ENCODE results near the gene PACS1. TPM values are rescaled to one million over a fixed set of nuclear protein-coding genes. Genes with fewer than 3 reads are reported as not detected.

The PACS1 gene
- total RNA-seq, 3 donors from 2014 or later (not counting 1 experiment from before 2014, with no cell fraction given), result 176 to 204 (median 186) TPM

- Histone ChIP-seq H3K4me1 (ENCODE audit: control insufficient read depth, insufficient read depth, low read length) (peaks cover 13% of the 10 kb centered on the region), H3K27me3 (ENCODE audit: control insufficient read depth, insufficient read depth, low read length) (no peaks in the 10 kb centered on the region), H3K36me3 (ENCODE audit: control insufficient read depth, insufficient read depth, low read length) (peaks cover 67% of the 10 kb centered on the region), H3K9me3 (ENCODE audit: control insufficient read depth, insufficient read depth, low read length) (no peaks in the 10 kb centered on the region), H3K4me3 (ENCODE audit: low read length) (no peak overlapping the region), H3K27ac (ENCODE audit: low read length) (no peak overlapping the region)
- no peaks in the 10 kb centered on the region for H3K27me3 Mint-ChIP-seq (ENCODE audit: low read depth in 2 of 2)
- 45% methylated on average over 6 of the region's 6 CpGs for WGBS (ENCODE audit: insufficient coverage)
- intact Hi-C loops (cut with micrococcal nuclease), result no loop called here
- peaks cover 18 to 19% of the 10 kb centered on the region in 2 donors for H3K4me1 Mint-ChIP-seq
- H3K36me3 Mint-ChIP-seq, result peaks cover 14% of the 10 kb centered on the region
- no peaks in the 10 kb centered on the region for H3K9me3 Mint-ChIP-seq
- no peak for TF ChIP-seq CTCF (IDR thresholded peaks at IDR 0.05)
- no peak overlapping the region for H3K4me3 Mint-ChIP-seq
- DNase-seq (no peak), ATAC-seq (no peak)
- H3K27ac Mint-ChIP-seq, result peak overlapping the region; percentile 25 to 96
Measured at GRCh38 chr11:66218036-66218435, 148.0 kb downstream of the PACS1 start.

- no peaks in the 10 kb centered on the region for H3K27me3 Mint-ChIP-seq (ENCODE audit: low read depth in 2 of 2)
- H3K9me3 Mint-ChIP-seq, result no peaks in the 10 kb centered on the region
- ATAC-seq (no peak), DNase-seq (no peak)
- 98% methylated on average over 18 of the region's 18 CpGs for WGBS (ENCODE audit: insufficient coverage)
- H3K27me3 ChIP-seq (ENCODE audit: control insufficient read depth, insufficient read depth, low read length), result no peaks in the 10 kb centered on the region
- no peak overlapping the region for H3K4me3 Mint-ChIP-seq
- H3K36me3 Mint-ChIP-seq, result peaks cover 14% of the 10 kb centered on the region
- H3K4me3 ChIP-seq (ENCODE audit: low read length), result no peak overlapping the region
- H3K27ac Mint-ChIP-seq, result peak overlapping the region; percentile 15 to 96
- peaks cover 14% of the 10 kb centered on the region for H3K4me1 ChIP-seq (ENCODE audit: control insufficient read depth, insufficient read depth, low read length)
- intact Hi-C loops (cut with micrococcal nuclease), result no loop called here
- no peak for TF ChIP-seq CTCF (IDR thresholded peaks at IDR 0.05)
- H3K27ac ChIP-seq (ENCODE audit: low read length), result no peak overlapping the region
- peaks cover 61% of the 10 kb centered on the region for H3K36me3 ChIP-seq (ENCODE audit: control insufficient read depth, insufficient read depth, low read length)
- H3K4me1 Mint-ChIP-seq, result peaks cover 18 to 19% of the 10 kb centered on the region in 2 donors
- H3K9me3 ChIP-seq (ENCODE audit: control insufficient read depth, insufficient read depth, low read length), result no peaks in the 10 kb centered on the region
Measured at GRCh38 chr11:66218846-66219620, 149.0 kb downstream of the PACS1 start.

GRCh38 chr11:66219846-66220565, 149.9 kb downstream of the PACS1 start:
- Mint-ChIP-seq H3K4me1 (peaks cover 18 to 19% of the 10 kb centered on the region in 2 donors), H3K9me3 (no peaks in the 10 kb centered on the region), H3K27ac (peak overlapping the region; percentile 21 to 96), H3K36me3 (peaks cover 14% of the 10 kb centered on the region), H3K27me3 (ENCODE audit: low read depth in 2 of 2) (no peaks in the 10 kb centered on the region), H3K4me3 (no peak overlapping the region)
- H3K36me3 ChIP-seq (ENCODE audit: control insufficient read depth, insufficient read depth, low read length), result peaks cover 69% of the 10 kb centered on the region
- no peaks in the 10 kb centered on the region for H3K9me3 ChIP-seq (ENCODE audit: control insufficient read depth, insufficient read depth, low read length)
- no peaks in the 10 kb centered on the region for H3K27me3 ChIP-seq (ENCODE audit: control insufficient read depth, insufficient read depth, low read length)
- 97% methylated on average over 19 of the region's 19 CpGs for WGBS (ENCODE audit: insufficient coverage)
- peaks cover 14% of the 10 kb centered on the region for H3K4me1 ChIP-seq (ENCODE audit: control insufficient read depth, insufficient read depth, low read length)
- DNase-seq (no peak), ATAC-seq (no peak)
- H3K4me3 ChIP-seq (ENCODE audit: low read length), result no peak overlapping the region
- H3K27ac ChIP-seq (ENCODE audit: low read length), result no peak overlapping the region
- no peak for TF ChIP-seq CTCF (IDR thresholded peaks at IDR 0.05)
- intact Hi-C loops (cut with micrococcal nuclease), result loop anchor here (5.0 kb wide), 1 partner anchor 167 kb away; no protein-coding TSS in a partner anchor
